A549 (cell line): ENCODE data around the gene AKAP6.
"Not testable (repeated sequence)": the region's sequence is repeated elsewhere in the genome, so short reads cannot be mapped to it uniquely, and the experiment has no call there.

Experiments used
- BCL3 ChIP-seq: fragments of >200 bp; sonication (Bioruptor Twin); formaldehyde crosslinking; IDR thresholded peaks from 3 replicates; pipeline ENCODE4 v1.6.1; 2016
- CTCF ChIP-seq: fragments of >200 bp; sonication (Bioruptor Twin); formaldehyde crosslinking; IDR thresholded peaks from 3 replicates; pipeline ENCODE4 v1.5.1; 2016
- ELK1 ChIP-seq: fragments of 150-350 bp; IDR thresholded peaks from 2 replicates; pipeline ENCODE4 v1.6.1; 2014; ENCODE audit warnings: low read depth, mild to moderate bottlenecking, low read length
- EP300 ChIP-seq, 2 experiments: fragments of >200 bp; sonication (Bioruptor Twin); formaldehyde crosslinking; IDR thresholded peaks; 2 replicates in 1 of 2; 3 replicates in 1 of 2; pipeline ENCODE4 v1.6.1; 2016 to 2017
- FOSL2 ChIP-seq, 2 experiments: fragments of 450-650 bp in 1 of 2; fragments of >200 bp in 1 of 2; sonication (Bioruptor Twin) in 1 of 2; formaldehyde crosslinking; IDR thresholded peaks; 2 replicates each; pipeline versions ENCODE4 v1.5.0 to v1.6.1; 2016 to 2020; ENCODE audit warnings: mild to moderate bottlenecking in 1 of 2, moderate library complexity in 1 of 2
- KDM1A ChIP-seq: fragments of 200-600 bp; sonication (generic); IDR thresholded peaks from 2 replicates; pipeline ENCODE4 v1.6.1; 2016; ENCODE audit warnings: low read depth, mild to moderate bottlenecking
- MAX ChIP-seq: IDR thresholded peaks from 2 replicates; pipeline ENCODE4 v1.6.1; 2012
- MYC ChIP-seq: IDR thresholded peaks from 2 replicates; pipeline ENCODE4 v1.6.1; 2012; ENCODE audit warnings: mild to moderate bottlenecking, inconsistent platforms, low read length, improper control_type of control experiment, borderline replicate concordance
- POLR2A ChIP-seq: IDR thresholded peaks from 2 replicates; pipeline ENCODE4 v1.6.1; 2012; ENCODE audit warnings: mild to moderate bottlenecking, low read length
- RAD21 ChIP-seq, 2 experiments: fragments of >200 bp in 1 of 2; sonication (Bioruptor Twin) in 1 of 2; formaldehyde crosslinking in 1 of 2; IDR thresholded peaks in 1 of 2; conservative IDR thresholded peaks in 1 of 2; 2 replicates in 1 of 2; 3 replicates in 1 of 2; pipeline ENCODE4 v1.6.1; 2012 to 2018; ENCODE audit warnings: inconsistent platforms in 1 of 2
- REST ChIP-seq: fragments of 200-600 bp; sonication (generic); IDR thresholded peaks from 2 replicates; pipeline ENCODE4 v1.6.1; 2016; ENCODE audit warnings: antibody characterized with exemption, mild to moderate bottlenecking, moderate library complexity
- RFX5 ChIP-seq: fragments of 450-650 bp; IDR thresholded peaks from 2 replicates; pipeline ENCODE4 v1.7.1; 2014; ENCODE audit warnings: antibody characterized with exemption, mild to moderate bottlenecking, moderate library complexity
- SMC3 ChIP-seq: fragments of >200 bp; sonication (Bioruptor Twin); formaldehyde crosslinking; IDR thresholded peaks from 3 replicates; pipeline ENCODE4 v1.6.1; 2018; ENCODE audit warnings: inconsistent platforms

GRCh38 chr14:32793033-32793432, 463.9 kb downstream of the AKAP6 start:
- not testable (repeated sequence) for TF ChIP-seq SMC3; BCL3; CTCF; RAD21 (conservative IDR thresholded peaks at IDR 0.05 in 1 of 2, IDR thresholded peaks at IDR 0.05 in 1 of 2); MYC; FOSL2 (IDR thresholded peaks at IDR 0.05); FOSL2 (CRISPR knock-in tag; IDR thresholded peaks at IDR 0.05); REST; KDM1A; ELK1; MAX; RFX5; EP300 (IDR thresholded peaks at IDR 0.05); POLR2A
